Parathyroid adenoma (tissue), 2 donors: ENCODE data around the gene TBX4.
A peak's percentile ranks its signal among the peaks of the same experiment; 100 is the strongest.

Source experiments
- H2AFZ ChIP-seq: fragments of 300-600 bp; sonication (generic); one replicate; pipeline ENCODE4 v1.7.0; 2017; ENCODE audit warnings: antibody characterized with exemption, mild to moderate bottlenecking
- H3K27ac ChIP-seq: fragments of 300-600 bp; sonication (generic); one replicate; pipeline ENCODE4 v1.7.0; 2017
- H3K27me3 ChIP-seq: fragments of 300-600 bp; sonication (generic); one replicate; pipeline ENCODE4 v1.7.0; 2017; ENCODE audit warnings: low read length; ENCODE audit not compliant: control insufficient read depth, insufficient read depth
- H3K36me3 ChIP-seq: fragments of 300-600 bp; sonication (generic); one replicate; pipeline ENCODE4 v1.7.0; 2017; ENCODE audit warnings: low read length; ENCODE audit not compliant: control insufficient read depth, insufficient read depth
- H3K4me1 ChIP-seq: fragments of 300-600 bp; sonication (generic); one replicate; pipeline ENCODE4 v1.7.0; 2017; ENCODE audit warnings: control low read depth
- H3K4me2 ChIP-seq: fragments of 300-600 bp; sonication (generic); one replicate; pipeline ENCODE4 v1.7.0; 2017; ENCODE audit warnings: low read length
- H3K4me3 ChIP-seq: fragments of 300-600 bp; sonication (generic); one replicate; pipeline ENCODE4 v1.7.0; 2017; ENCODE audit warnings: low read depth, low read length
- H3K79me2 ChIP-seq: fragments of 300-600 bp; sonication (generic); one replicate; pipeline ENCODE4 v1.7.0; 2017; ENCODE audit warnings: control low read depth
- H3K9ac ChIP-seq: fragments of 300-600 bp; sonication (generic); one replicate; pipeline ENCODE4 v1.7.0; 2017; ENCODE audit warnings: mild to moderate bottlenecking
- H3K9me3 ChIP-seq: fragments of 300-600 bp; sonication (generic); one replicate; pipeline ENCODE4 v1.7.0; 2017; ENCODE audit warnings: low read length; ENCODE audit not compliant: control insufficient read depth
- CTCF ChIP-seq: fragments of 300-600 bp; sonication (generic); IDR thresholded peaks from one replicate; pipeline ENCODE4 v1.7.0; 2017; ENCODE audit warnings: antibody characterized with exemption, mild to moderate bottlenecking
- donor health status: primary hyperparathyroidism.

Gene TBX4

DNA sequence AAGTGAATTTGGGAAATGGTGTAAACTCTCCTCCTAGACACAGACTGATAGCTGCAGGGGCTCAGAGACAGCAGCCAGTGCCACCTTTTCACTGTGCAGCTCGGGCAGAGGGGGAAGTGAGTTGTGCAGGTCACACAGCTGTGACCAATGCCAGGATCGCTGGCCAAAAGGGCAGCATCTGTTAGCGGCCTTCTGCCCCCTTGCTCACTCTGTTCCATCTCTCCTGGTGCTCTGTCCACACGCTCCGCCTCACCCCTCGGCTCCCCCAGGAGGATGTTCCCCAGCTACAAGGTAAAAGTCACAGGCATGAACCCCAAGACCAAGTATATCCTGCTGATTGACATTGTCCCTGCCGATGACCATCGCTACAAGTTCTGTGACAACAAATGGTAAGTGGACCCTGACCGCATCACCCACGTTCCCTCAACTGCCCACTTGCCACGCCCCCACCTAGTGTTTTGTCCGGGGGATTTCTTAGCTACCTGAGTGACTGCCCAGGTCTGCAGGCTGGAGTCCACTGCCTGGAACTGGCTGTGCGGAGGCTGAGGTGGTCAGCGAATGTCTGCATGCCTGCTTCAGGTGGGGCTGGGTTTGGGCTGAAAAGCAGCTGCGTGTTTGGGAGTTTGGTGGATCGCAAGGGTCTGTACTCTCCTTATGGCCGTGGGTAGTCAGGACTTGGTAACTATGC lies 13.5 kb downstream of the TBX4 start:
- H2AFZ ChIP-seq: no peak overlapping the region
- H3K4me1 ChIP-seq: no peaks in the 10 kb centered on the region
- no peaks in the 10 kb centered on the region for H3K36me3 ChIP-seq
- no peak overlapping the region for H3K4me2 ChIP-seq
- no peak overlapping the region for H3K4me3 ChIP-seq
- no peak overlapping the region for H3K9ac ChIP-seq
- TF ChIP-seq CTCF: no peak
- H3K27ac ChIP-seq: no peak overlapping the region
- no peaks in the 10 kb centered on the region for H3K27me3 ChIP-seq
- no peaks in the 10 kb centered on the region for H3K9me3 ChIP-seq
- H3K79me2 ChIP-seq: no peaks in the 10 kb centered on the region

- TF ChIP-seq CTCF: no peak
- Histone ChIP-seq H3K9ac (no peak overlapping the region), H3K27me3 (no peaks in the 10 kb centered on the region)
These were observed 14.0 kb downstream of the TBX4 start for GRCh38 chr17:61466246-61466645.

GRCh38 chr17:61467416-61468262 lies 15.4 kb downstream of the TBX4 start:
- Histone ChIP-seq H3K36me3 (no peaks in the 10 kb centered on the region), H3K9ac (no peak overlapping the region), H3K4me3 (no peak overlapping the region), H3K27ac (no peak overlapping the region), H3K4me1 (no peaks in the 10 kb centered on the region), H3K4me2 (no peak overlapping the region), H2AFZ (peak overlapping the region; percentile 38), H3K79me2 (no peaks in the 10 kb centered on the region), H3K9me3 (no peaks in the 10 kb centered on the region), H3K27me3 (no peaks in the 10 kb centered on the region)
- TF ChIP-seq CTCF: no peak

More at GRCh38 chr17:61466246-61466645, 14.0 kb downstream of the TBX4 start:
- no peak overlapping the region for H3K4me3 ChIP-seq
- no peak overlapping the region for H3K27ac ChIP-seq
- H2AFZ ChIP-seq: no peak overlapping the region
- H3K9me3 ChIP-seq: no peaks in the 10 kb centered on the region
- no peaks in the 10 kb centered on the region for H3K79me2 ChIP-seq
- no peaks in the 10 kb centered on the region for H3K36me3 ChIP-seq
- no peaks in the 10 kb centered on the region for H3K4me1 ChIP-seq
- no peak overlapping the region for H3K4me2 ChIP-seq

GRCh38 chr17:61468263-61468907 lies 16.2 kb downstream of the TBX4 start:
- H3K4me3 ChIP-seq: no peak overlapping the region
- H3K79me2 ChIP-seq: no peaks in the 10 kb centered on the region
- no peak overlapping the region for H3K27ac ChIP-seq
- H3K36me3 ChIP-seq: no peaks in the 10 kb centered on the region
- H3K4me1 ChIP-seq: no peaks in the 10 kb centered on the region
- no peaks in the 10 kb centered on the region for H3K27me3 ChIP-seq
- TF ChIP-seq CTCF: no peak
- no peak overlapping the region for H2AFZ ChIP-seq
- H3K9me3 ChIP-seq: no peaks in the 10 kb centered on the region
- no peak overlapping the region for H3K4me2 ChIP-seq
- no peak overlapping the region for H3K9ac ChIP-seq
